Inferior parietal cortex (tissue), 1 donor: ENCODE results near the gene NOM1.

Source experiments
- DNase-seq: peaks from one replicate; pipeline ENCODE4 v3.0.0-alpha.2; 2016; ENCODE audit errors: extremely low spot score

The NOM1 gene

GRCh38 chr7:157017603-157018327 lies 68.3 kb downstream of the NOM1 start:
- no peak for DNase-seq

GRCh38 chr7:157018328-157018996 lies 69.0 kb downstream of the NOM1 start:
- DNase-seq = no peak

- DNase-seq = no peak
Measured at GRCh38 chr7:157018997-157019608, 69.6 kb downstream of the NOM1 start.

GRCh38 chr7:157019718-157020451 lies 70.4 kb downstream of the NOM1 start:
- no peak for DNase-seq

DNA sequence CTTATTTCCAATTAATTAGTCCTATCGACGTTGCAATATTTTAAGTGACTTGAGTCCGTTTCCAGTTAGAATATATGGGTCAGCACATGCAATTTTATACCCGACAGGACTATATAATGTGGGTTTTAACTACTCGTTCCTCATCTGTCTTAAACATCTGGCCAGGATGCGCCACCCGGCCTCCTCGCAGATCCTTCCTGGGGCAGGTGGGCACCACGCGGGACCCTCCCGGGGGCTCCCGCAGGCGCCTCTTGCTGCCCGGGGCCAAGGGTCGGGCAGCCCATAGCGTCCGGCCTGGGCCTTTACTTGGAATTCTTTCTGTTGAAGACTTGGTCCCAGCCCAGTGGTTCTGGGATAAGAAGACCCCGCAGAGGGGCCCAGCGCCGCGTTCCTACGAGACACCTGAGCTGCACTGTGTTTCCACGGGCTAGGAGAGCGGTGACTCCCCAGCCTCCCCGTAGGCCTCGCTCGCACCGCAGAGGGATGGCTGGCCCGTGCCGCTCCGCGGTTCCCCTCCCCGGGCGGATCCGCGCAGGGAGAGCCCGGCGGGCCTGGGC lies 71.1 kb downstream of the NOM1 start:
- DNase-seq = no peak

- no peak for DNase-seq
Measured at GRCh38 chr7:157021071-157021870, 71.8 kb downstream of the NOM1 start.

DNA sequence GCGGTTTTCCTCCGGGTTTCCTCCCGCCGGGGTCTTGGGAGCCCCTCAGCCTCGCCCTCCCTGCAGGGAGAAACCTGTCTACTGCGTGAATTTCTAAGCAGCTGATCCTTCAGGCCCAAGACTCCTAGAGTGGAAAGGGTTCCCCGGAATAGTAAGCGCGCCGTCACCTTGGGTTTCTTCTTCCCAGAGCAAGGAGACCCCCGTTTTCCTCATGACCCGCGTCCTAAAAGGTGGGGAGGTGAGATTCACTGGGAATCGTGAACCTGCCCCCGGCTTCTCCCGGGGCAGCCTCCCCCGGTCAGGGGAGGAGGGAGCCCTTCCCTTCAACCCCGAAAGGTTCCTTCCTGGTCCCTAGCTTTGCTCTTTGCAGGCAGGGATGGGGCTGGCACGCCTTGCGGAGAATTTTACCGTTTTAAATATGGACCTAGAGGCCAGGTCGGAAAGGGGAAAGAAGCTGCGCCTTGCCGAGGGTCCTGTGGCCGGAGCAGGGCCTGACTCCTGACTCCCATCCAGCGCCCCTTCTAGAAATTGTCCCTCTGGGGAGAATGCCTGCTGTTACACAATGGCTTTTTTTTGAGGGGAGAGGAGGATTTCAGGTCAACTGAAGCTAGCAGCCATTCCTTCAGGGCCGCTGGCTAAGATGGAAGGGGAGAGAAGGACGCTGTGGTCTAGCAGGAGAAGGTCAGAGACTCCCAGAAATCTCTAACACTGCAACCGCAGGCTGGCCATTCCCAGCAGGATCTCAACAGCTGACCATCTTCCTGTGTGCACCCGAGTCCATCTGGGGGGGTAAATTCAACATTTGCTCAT lies 72.6 kb downstream of the NOM1 start:
- DNase-seq = no peak
